ENCODE measurements around the gene ATP8A2.

GRCh38 chr13:25352230-25352629 is 19.5 kb upstream of the ATP8A2 start:
- TF ChIP-seq CTCF (conservative IDR thresholded peaks at IDR 0.05) (no peak), ZFX (IDR thresholded peaks at IDR 0.05) (no peak)
